Fibroblast of lung (primary cell): ENCODE measurements around the gene FMO4. TPM values are rescaled to one million over a fixed set of nuclear protein-coding genes. Genes with fewer than 3 reads are reported as not detected.
"Not testable (repeated sequence)": the region's sequence is repeated elsewhere in the genome, so short reads cannot be mapped to it uniquely, and the experiment has no call there.

Experiments
- DNase-seq, 2 donors: peaks; one replicate each; pipeline versions ENCODE4 v3.0.0 to v3.0.0-alpha.2; 2010; ENCODE audit warnings: low read depth in 2 of 2
- H2AFZ ChIP-seq: 2 replicates; pipeline ENCODE4 v1.5.1; 2012; ENCODE audit warnings: low read length, control low read depth, inconsistent platforms
- H3K27ac ChIP-seq: 2 replicates; pipeline ENCODE4 v1.5.1; 2011; ENCODE audit warnings: low read length, control low read depth; ENCODE audit not compliant: insufficient read depth
- H3K27me3 ChIP-seq: 2 replicates; pipeline ENCODE4 v1.5.1; 2011; ENCODE audit warnings: mild to moderate bottlenecking, low read length; ENCODE audit not compliant: control insufficient read depth, insufficient read depth
- H3K36me3 ChIP-seq: 2 replicates; pipeline ENCODE4 v1.5.1; 2011; ENCODE audit warnings: low read length; ENCODE audit not compliant: control insufficient read depth, insufficient read depth
- H3K4me1 ChIP-seq: 2 replicates; pipeline ENCODE4 v1.5.1; 2011; ENCODE audit warnings: low read length; ENCODE audit not compliant: control insufficient read depth, insufficient read depth; ENCODE audit errors: extremely low read depth
- H3K4me2 ChIP-seq: 2 replicates; pipeline ENCODE4 v1.5.1; 2011; ENCODE audit warnings: low read length, control low read depth; ENCODE audit not compliant: insufficient read depth; ENCODE audit errors: extremely low read depth
- H3K4me3 ChIP-seq, 4 experiments: fragments of 200-600 bp in 1 of 4; sonication (generic) in 1 of 4; replicated peaks in 1 of 4; 2 replicates each; pipeline ENCODE4 v1.5.1; 2011 to 2016; ENCODE audit warnings: low read length in 4 of 4, low read depth in 3 of 4, mild to moderate bottlenecking in 3 of 4, control low read depth in 2 of 4, inconsistent platforms in 1 of 4, mixed read lengths in 1 of 4; ENCODE audit not compliant: insufficient read depth in 1 of 4; ENCODE audit errors: control extremely low read depth in 1 of 4
- H3K79me2 ChIP-seq: 2 replicates; pipeline ENCODE4 v1.5.1; 2012; ENCODE audit warnings: mild to moderate bottlenecking, low read length, inconsistent platforms; ENCODE audit not compliant: control insufficient read depth, insufficient read depth
- H3K9ac ChIP-seq: 2 replicates; pipeline ENCODE4 v1.5.1; 2011; ENCODE audit warnings: mild to moderate bottlenecking, low read length, control low read depth; ENCODE audit not compliant: insufficient read depth
- H3K9me3 ChIP-seq: 2 replicates; pipeline ENCODE4 v1.5.1; 2012; ENCODE audit warnings: low read depth, low read length; ENCODE audit not compliant: control insufficient read depth, insufficient read depth
- H4K20me1 ChIP-seq: 2 replicates; pipeline ENCODE4 v1.5.1; 2011; ENCODE audit warnings: low read length; ENCODE audit not compliant: control insufficient read depth, insufficient read depth; ENCODE audit errors: extremely low read depth
- CTCF ChIP-seq, 2 donors: IDR thresholded peaks in 1 of 2; conservative IDR thresholded peaks in 1 of 2; 1 replicate in 1 of 2; 2 replicates in 1 of 2; pipeline ENCODE4 v1.5.1; 2011 to 2012; ENCODE audit warnings: low read length in 2 of 2, control low read depth in 1 of 2, inconsistent platforms in 1 of 2, low read depth in 1 of 2, mild to moderate bottlenecking in 1 of 2
- EZH2 ChIP-seq: IDR thresholded peaks from 2 replicates; pipeline ENCODE4 v1.5.1; 2012; ENCODE audit warnings: low read length, control low read depth, mild to moderate bottlenecking; ENCODE audit errors: missing control alignments
- polyA plus RNA-seq, 2 donors: library from polyadenylated mRNA; depleted of rRNA in 1 of 2; stranded (reverse) in 1 of 2; unstranded in 1 of 2; fragments of >200 nt; gene quantifications; 2 replicates each; pipeline ENCODE4 v1.2.1, GENCODE V29; 2011 to 2012; ENCODE audit warnings: missing spikeins in 1 of 2
- total RNA-seq: library from RNA; depleted of rRNA; stranded (reverse); fragments of >200 nt; gene quantifications from 2 replicates; pipeline ENCODE4 v1.2.1, GENCODE V29; 2014

FMO4 gene
- total and polyA plus RNA-seq, 2 donors (not counting 1 experiment from before 2014, with no cell fraction given): 5.5 to 7.3 TPM

- H3K4me1 ChIP-seq, H3K4me2 ChIP-seq, H2AFZ ChIP-seq, H3K9ac ChIP-seq, H4K20me1 ChIP-seq, DNase-seq, H3K9me3 ChIP-seq, H3K27ac ChIP-seq, H3K79me2 ChIP-seq, H3K36me3 ChIP-seq, H3K4me3 ChIP-seq, H3K27me3 ChIP-seq: not testable (repeated sequence)
- peak; percentile 6 to 16 for TF ChIP-seq CTCF (conservative IDR thresholded peaks at IDR 0.05 in 1 of 2, IDR thresholded peaks at IDR 0.05 in 1 of 2; ENCODE audit: low read depth in 1 of 2, low read length in 2 of 2)
Observed at GRCh38 chr1:171359731-171360527, 45.9 kb downstream of the FMO4 start.

GRCh38 chr1:171366085-171366484, 52.1 kb downstream of the FMO4 start:
- H3K27ac ChIP-seq: no peak overlapping the region
- no peaks in the 10 kb centered on the region for H3K79me2 ChIP-seq
- H3K4me2 ChIP-seq: no peak overlapping the region
- H3K27me3 ChIP-seq: no peaks in the 10 kb centered on the region
- no peaks in the 10 kb centered on the region for H3K36me3 ChIP-seq
- H3K4me1 ChIP-seq: no peaks in the 10 kb centered on the region
- no peak overlapping the region for H2AFZ ChIP-seq
- no peak for TF ChIP-seq CTCF (conservative IDR thresholded peaks at IDR 0.05 in 1 of 2, IDR thresholded peaks at IDR 0.05 in 1 of 2; ENCODE audit: low read depth in 1 of 2, low read length in 2 of 2)
- TF ChIP-seq EZH2: no peak
- no peaks in the 10 kb centered on the region for H4K20me1 ChIP-seq
- H3K4me3 ChIP-seq: no peak overlapping the region
- no peak overlapping the region for H3K9ac ChIP-seq
- H3K9me3 ChIP-seq: no peaks in the 10 kb centered on the region
- peak in 1 of 2 donors; percentile 88 for DNase-seq

GRCh38 chr1:171366816-171367215, 52.8 kb downstream of the FMO4 start:
- H3K79me2 ChIP-seq: no peaks in the 10 kb centered on the region
- no peak overlapping the region for H3K4me3 ChIP-seq
- no peak overlapping the region for H2AFZ ChIP-seq

More at GRCh38 chr1:171366816-171367215, 52.8 kb downstream of the FMO4 start:
- Histone ChIP-seq H3K27me3 (no peaks in the 10 kb centered on the region), H3K4me1 (no peaks in the 10 kb centered on the region), H3K36me3 (no peaks in the 10 kb centered on the region), H3K9ac (no peak overlapping the region), H3K4me2 (no peak overlapping the region), H3K9me3 (no peaks in the 10 kb centered on the region), H4K20me1 (no peaks in the 10 kb centered on the region), H3K27ac (no peak overlapping the region)
- TF ChIP-seq EZH2 (no peak), CTCF (conservative IDR thresholded peaks at IDR 0.05 in 1 of 2, IDR thresholded peaks at IDR 0.05 in 1 of 2; ENCODE audit: low read depth in 1 of 2, low read length in 2 of 2) (no peak)
- DNase-seq: no peak
